Endothelial cell of umbilical vein (primary cell): ENCODE results near the gene IGFL3. TPM values are rescaled to one million over a fixed set of nuclear protein-coding genes. Genes with fewer than 3 reads are reported as not detected.

Experiments used
- BruUV-seq: library from RNA; stranded (reverse); fragments of 400-500 nt; replicated peaks from 2 replicates; lab custom pipeline; 2021; lab: Mats Ljungman, UMichigan
- CTCF ChIA-PET: fragments of 300-600, 350-600 bp; sonication (Branson Sonifier 250); formaldehyde crosslinking; loops from one replicate; lab custom pipeline; 2021; ENCODE audit warnings: antibody characterized with exemption, inconsistent platforms; lab: Charles Lee
- POLR2A ChIA-PET: fragments of 300-600, 350-600 bp; sonication (Branson Sonifier 250); formaldehyde crosslinking; loops from one replicate; lab custom pipeline; 2021; ENCODE audit warnings: antibody characterized with exemption, inconsistent platforms; lab: Charles Lee
- DNase-seq: peaks from one replicate; pipeline ENCODE4 v3.0.0-alpha.2; 2011; ENCODE audit warnings: low read depth, low spot score
- FAIRE-seq: peaks from 2 replicates; lab custom pipeline; 2011; peaks lifted over from hg19 to GRCh38; lab: Jason Lieb, UNC
- H2AFZ ChIP-seq: 2 replicates; pipeline ENCODE4 v1.6.0; 2012; ENCODE audit warnings: low read depth, low read length, control low read depth, inconsistent platforms
- H3K27ac ChIP-seq: 2 replicates; pipeline ENCODE4 v1.5.1; 2011; ENCODE audit warnings: low read depth, mild to moderate bottlenecking, control low read depth, low read length, moderate library complexity; ENCODE audit not compliant: insufficient read depth
- H3K27me3 ChIP-seq, 2 experiments: 2 replicates each; pipeline versions ENCODE4 v1.6.0 to v1.6.1; 2011; ENCODE audit warnings: low read length in 2 of 2, mixed read lengths in 1 of 2; ENCODE audit not compliant: control insufficient read depth in 2 of 2, insufficient read depth in 2 of 2
- H3K36me3 ChIP-seq, 2 experiments: 2 replicates in 1 of 2; 3 replicates in 1 of 2; pipeline ENCODE4 v1.5.1; 2011; ENCODE audit warnings: low read length in 2 of 2, mild to moderate bottlenecking in 1 of 2, moderate library complexity in 1 of 2; ENCODE audit not compliant: control insufficient read depth in 2 of 2, insufficient read depth in 2 of 2; ENCODE audit errors: extremely low read depth in 1 of 2
- H3K4me1 ChIP-seq: 3 replicates; pipeline ENCODE4 v1.5.1; 2011; ENCODE audit warnings: mild to moderate bottlenecking, low read length; ENCODE audit not compliant: control insufficient read depth, insufficient read depth; ENCODE audit errors: extremely low read depth
- H3K4me2 ChIP-seq: 2 replicates; pipeline ENCODE4 v1.6.1; 2011; ENCODE audit warnings: low read length, control low read depth, mixed read lengths; ENCODE audit not compliant: insufficient read depth
- H3K4me3 ChIP-seq, 3 experiments: fragments of 200-600 bp in 1 of 3; sonication (generic), shearing (Covaris generic) in 1 of 3; replicated peaks in 1 of 3; 2 replicates each; pipeline ENCODE4 v1.5.1; 2011 to 2016; ENCODE audit warnings: control low read depth in 3 of 3, low read length in 3 of 3, mild to moderate bottlenecking in 2 of 3, inconsistent platforms in 1 of 3, low read depth in 1 of 3, moderate library complexity in 1 of 3; ENCODE audit not compliant: insufficient read depth in 1 of 3
- H3K79me2 ChIP-seq: 2 replicates; pipeline ENCODE4 v1.6.0; 2012; ENCODE audit warnings: low read length, inconsistent platforms; ENCODE audit not compliant: control insufficient read depth, insufficient read depth
- H3K9ac ChIP-seq: replicated peaks from 2 replicates; pipeline ENCODE3; 2011; ENCODE audit warnings: low read length, control low read depth; ENCODE audit not compliant: insufficient read depth; ENCODE audit errors: extremely low read depth
- H3K9me1 ChIP-seq: replicated peaks from 3 replicates; pipeline ENCODE4 v1.6.0; 2011; ENCODE audit warnings: mild to moderate bottlenecking, low read length; ENCODE audit not compliant: control insufficient read depth, insufficient read depth; ENCODE audit errors: extremely low read depth
- H3K9me3 ChIP-seq: replicated peaks from 2 replicates; pipeline ENCODE4 v1.5.1; 2012; ENCODE audit warnings: low read length, inconsistent platforms; ENCODE audit not compliant: control insufficient read depth, insufficient read depth
- H4K20me1 ChIP-seq: replicated peaks from 2 replicates; pipeline ENCODE3; 2011; ENCODE audit warnings: mild to moderate bottlenecking, low read length; ENCODE audit not compliant: control insufficient read depth, insufficient read depth; ENCODE audit errors: extremely low read depth
- EZH2 ChIP-seq: IDR thresholded peaks from 2 replicates; pipeline ENCODE4 v1.6.1; 2012; ENCODE audit warnings: borderline replicate concordance, low read depth, mild to moderate bottlenecking, moderate library complexity, low read length, inconsistent platforms; ENCODE audit not compliant: severe bottlenecking
- FOS ChIP-seq: IDR thresholded peaks from 2 replicates; pipeline ENCODE4 v1.6.1; 2011; ENCODE audit warnings: mild to moderate bottlenecking, low read length, moderate library complexity, borderline replicate concordance; ENCODE audit not compliant: insufficient read depth
- GATA2 ChIP-seq: IDR thresholded peaks from 2 replicates; pipeline ENCODE4 v1.7.0; 2011; ENCODE audit warnings: low read depth, mild to moderate bottlenecking, moderate library complexity, mixed read lengths, low read length; ENCODE audit not compliant: insufficient read length, insufficient read depth
- JUN ChIP-seq: IDR thresholded peaks from 2 replicates; pipeline ENCODE4 v1.6.1; 2011; ENCODE audit warnings: borderline replicate concordance, low read depth; ENCODE audit not compliant: insufficient read length, insufficient read depth
- MYC ChIP-seq: IDR thresholded peaks from one replicate; pipeline ENCODE4 v1.6.1; 2011; ENCODE audit warnings: mild to moderate bottlenecking, low read depth, low read length
- POLR2A ChIP-seq: IDR thresholded peaks from 2 replicates; pipeline ENCODE4 v1.6.1; 2012; ENCODE audit warnings: low read depth, mild to moderate bottlenecking, control low read depth, low read length
- POLR2AphosphoS5 ChIP-seq: IDR thresholded peaks from 2 replicates; pipeline ENCODE4 v1.6.1; 2012; ENCODE audit warnings: low read depth, mild to moderate bottlenecking, control low read depth, low read length, moderate library complexity; ENCODE audit not compliant: insufficient read depth
- dilution Hi-C: fragments of 300-500 bp; cut with MboI; formaldehyde crosslinking; loops from one replicate; pipeline ENCODE4 v1.15.0; 2019; ENCODE audit warnings: low sequenced_read_pairs; ENCODE audit not compliant: extremely low pct_ligation_motif_present
- intact Hi-C: fragments of 100-400 bp; cut with micrococcal nuclease; formaldehyde crosslinking; loops from one replicate; pipeline ENCODE4 v1.10.0; 2022
- polyA plus RNA-seq, 4 experiments: library from polyadenylated mRNA; depleted of rRNA in 3 of 4; stranded (reverse) in 3 of 4; unstranded in 1 of 4; fragments of >200 nt; gene quantifications; 2 replicates each; pipeline versions ENCODE4 v1.2.1 to v1.2.3, GENCODE V29; 2011 to 2012; ENCODE audit warnings: missing spikeins in 1 of 4
- total RNA-seq: library from RNA; stranded (reverse); gene quantifications from 2 replicates; pipeline ENCODE4 v1.2.3, GENCODE V29; 2021
- TF ChIP-seq, protein P1 (sequence below): IDR thresholded peaks from 2 replicates; pipeline ENCODE4 v1.6.1; 2011; ENCODE audit not compliant: insufficient read depth, insufficient read length
- TF ChIP-seq, protein P2 (sequence below), 2 donors: IDR thresholded peaks; 1 replicate in 1 of 2; 2 replicates in 1 of 2; pipeline ENCODE4 v1.5.1; 2011; ENCODE audit warnings: low read length in 2 of 2, mild to moderate bottlenecking in 2 of 2, moderate library complexity in 2 of 2, control low read depth in 1 of 2, inconsistent platforms in 1 of 2, low read depth in 1 of 2; ENCODE audit not compliant: insufficient read depth in 1 of 2; ENCODE audit errors: extremely low read depth in 1 of 2

The IGFL3 gene
- total and polyA plus RNA-seq, 2 donors (not counting 3 experiments of a cell fraction or from before 2014, with no cell fraction given), result not detected

DNA sequence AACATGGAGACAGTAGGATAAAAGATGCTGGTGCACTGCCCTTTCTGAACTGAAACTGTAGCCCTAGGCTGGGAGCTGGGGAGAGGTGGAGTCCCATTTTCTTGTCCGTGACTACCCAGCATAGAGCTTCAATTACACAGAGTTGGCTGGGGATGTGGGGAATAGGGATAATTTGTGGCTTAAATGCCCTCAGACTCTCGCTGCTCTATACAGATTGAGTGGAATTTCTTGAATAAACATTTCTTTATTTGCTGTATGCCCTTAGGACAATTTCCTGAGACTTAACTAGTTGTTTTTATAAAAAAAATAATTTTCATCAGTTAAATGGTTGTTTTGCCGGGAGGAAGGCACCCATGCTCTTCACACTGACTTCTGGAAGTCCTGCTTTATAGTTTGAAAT lies 30.7 kb upstream of the IGFL3 start:
- no TSS peak for BruUV-seq
- no peaks in the 10 kb centered on the region for H3K4me1 ChIP-seq
- no peaks in the 10 kb centered on the region for H3K36me3 ChIP-seq
- H3K27ac ChIP-seq, result no peak overlapping the region
- intact Hi-C loops, result no loop called here
- no peaks in the 10 kb centered on the region for H4K20me1 ChIP-seq
- ChIA-PET CTCF (interaction anchor here (0.9 kb wide), 1 partner anchor 90 kb away, joined by 4 read pairs; no protein-coding TSS in a partner anchor), POLR2A (no interaction called here)
- H2AFZ ChIP-seq, result no peak overlapping the region
- TF ChIP-seq GATA2, result no peak
- peaks cover 5 to 44% of the 10 kb centered on the region in 2 experiments for H3K27me3 ChIP-seq
- no peaks in the 10 kb centered on the region for H3K9me1 ChIP-seq
- H3K9ac ChIP-seq, result no peak overlapping the region
- H3K79me2 ChIP-seq, result no peaks in the 10 kb centered on the region
- dilution Hi-C loops, result no loop called here
- DNase-seq (no peak), FAIRE-seq (no peak)
- H3K9me3 ChIP-seq, result no peaks in the 10 kb centered on the region
- no peak overlapping the region for H3K4me3 ChIP-seq
- H3K4me2 ChIP-seq, result no peak overlapping the region

DNA sequence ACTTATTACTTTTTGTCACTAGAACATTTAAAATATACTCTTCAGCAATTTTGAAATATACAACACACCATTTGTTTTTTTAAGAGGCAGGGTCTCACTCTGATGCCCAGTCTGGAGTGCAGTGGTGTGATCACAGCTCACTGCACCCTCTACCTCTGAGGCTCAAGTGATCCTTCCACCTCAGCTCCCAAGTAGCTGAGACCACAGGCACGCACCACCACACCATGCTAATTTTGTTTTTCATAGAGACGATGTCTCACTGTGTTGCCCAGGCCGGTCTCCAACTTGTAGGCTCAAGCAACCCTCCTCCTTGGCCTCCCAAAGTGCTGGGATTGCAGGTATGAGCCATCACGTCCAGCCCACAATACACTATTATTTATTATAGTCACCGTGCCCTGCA lies 26.1 kb upstream of the IGFL3 start:
- dilution Hi-C loops, result no loop called here
- TF ChIP-seq, protein P1, sequence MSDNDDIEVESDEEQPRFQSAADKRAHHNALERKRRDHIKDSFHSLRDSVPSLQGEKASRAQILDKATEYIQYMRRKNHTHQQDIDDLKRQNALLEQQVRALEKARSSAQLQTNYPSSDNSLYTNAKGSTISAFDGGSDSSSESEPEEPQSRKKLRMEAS, result no peak
- TF ChIP-seq MYC (no peak), POLR2AphosphoS5 (no peak), JUN (no peak), POLR2A (no peak), GATA2 (no peak), EZH2 (no peak), FOS (no peak)
- TF ChIP-seq, protein P2, sequence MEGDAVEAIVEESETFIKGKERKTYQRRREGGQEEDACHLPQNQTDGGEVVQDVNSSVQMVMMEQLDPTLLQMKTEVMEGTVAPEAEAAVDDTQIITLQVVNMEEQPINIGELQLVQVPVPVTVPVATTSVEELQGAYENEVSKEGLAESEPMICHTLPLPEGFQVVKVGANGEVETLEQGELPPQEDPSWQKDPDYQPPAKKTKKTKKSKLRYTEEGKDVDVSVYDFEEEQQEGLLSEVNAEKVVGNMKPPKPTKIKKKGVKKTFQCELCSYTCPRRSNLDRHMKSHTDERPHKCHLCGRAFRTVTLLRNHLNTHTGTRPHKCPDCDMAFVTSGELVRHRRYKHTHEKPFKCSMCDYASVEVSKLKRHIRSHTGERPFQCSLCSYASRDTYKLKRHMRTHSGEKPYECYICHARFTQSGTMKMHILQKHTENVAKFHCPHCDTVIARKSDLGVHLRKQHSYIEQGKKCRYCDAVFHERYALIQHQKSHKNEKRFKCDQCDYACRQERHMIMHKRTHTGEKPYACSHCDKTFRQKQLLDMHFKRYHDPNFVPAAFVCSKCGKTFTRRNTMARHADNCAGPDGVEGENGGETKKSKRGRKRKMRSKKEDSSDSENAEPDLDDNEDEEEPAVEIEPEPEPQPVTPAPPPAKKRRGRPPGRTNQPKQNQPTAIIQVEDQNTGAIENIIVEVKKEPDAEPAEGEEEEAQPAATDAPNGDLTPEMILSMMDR (IDR thresholded peaks at IDR 0.05; ENCODE audit: extremely low read depth in 1 of 2, insufficient read depth in 1 of 2, low read depth in 1 of 2, low read length in 2 of 2), result no peak
- Histone ChIP-seq H3K27me3 (peaks cover 9 to 33% of the 10 kb centered on the region in 2 experiments), H3K4me2 (no peak overlapping the region), H3K9me3 (no peaks in the 10 kb centered on the region), H2AFZ (no peak overlapping the region), H3K79me2 (no peaks in the 10 kb centered on the region), H3K9ac (no peak overlapping the region), H4K20me1 (no peaks in the 10 kb centered on the region), H3K4me3 (no peak overlapping the region), H3K36me3 (no peaks in the 10 kb centered on the region), H3K4me1 (no peaks in the 10 kb centered on the region), H3K27ac (no peak overlapping the region), H3K9me1 (no peaks in the 10 kb centered on the region)
- FAIRE-seq (no peak), DNase-seq (no peak)
- intact Hi-C loops, result no loop called here
- BruUV-seq, result no TSS peak
- ChIA-PET POLR2A (no interaction called here), CTCF (interaction anchor here (1.4 kb wide), 1 partner anchor 35 kb away, joined by 3 read pairs; no protein-coding TSS in a partner anchor)
